Measurements from ENCODE around the gene LRRC46. TPM values are rescaled to one million over a fixed set of nuclear protein-coding genes. Genes with fewer than 3 reads are reported as not detected.

The LRRC46 gene
- total and polyA plus RNA-seq, 10 of the 15 experiments (the other 5 are each of a cell fraction or from before 2014, with no cell fraction given): 0.15 to 1.8 (median 0.38) TPM; not detected in 1

DNA sequence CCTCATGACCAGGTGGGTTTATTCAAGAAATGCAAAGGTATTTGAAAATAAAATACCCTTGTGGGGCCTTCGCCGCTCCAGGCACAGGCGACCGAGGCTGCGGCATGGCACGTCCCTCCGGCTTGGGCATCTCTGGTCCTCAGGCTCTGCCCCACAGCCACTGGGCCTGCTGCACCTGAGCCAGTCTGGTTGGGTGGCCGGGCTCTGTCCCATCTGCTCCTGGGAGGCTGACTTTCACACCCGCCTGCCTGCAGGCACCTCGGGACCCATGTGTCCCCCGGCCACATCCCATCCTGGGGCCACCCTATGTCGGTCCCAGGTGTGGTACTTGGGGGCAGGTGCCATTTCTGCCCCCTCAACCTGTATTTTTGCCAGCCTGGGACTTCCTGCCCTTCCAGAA, 30.8 kb upstream of the LRRC46 start:
- in situ Hi-C loops (cut with MboI) (loop anchor here (10.0 kb wide), 1 partner anchor 106 kb away; the partner anchor contains the start of gene TBKBP1), intact Hi-C loops (cut with micrococcal nuclease; ENCODE audit: unreplicated experiment) (no loop called here)
- ChIA-PET POLR2A (interaction anchor here (0.6 kb wide), 1 partner anchor 9 kb away, joined by 6 read pairs; no protein-coding TSS in a partner anchor), RAD21 (ENCODE audit: unreplicated experiment) (interaction anchor here (1.0 to 2.1 kb wide), 5 partner anchors 23 to 137 kb away, joined by 3 to 8 read pairs (median 5); no protein-coding TSS in a partner anchor), CTCF (interaction anchor here (0.6 to 2.1 kb wide), 7 partner anchors 68 to 218 kb away, joined by 3 to 17 read pairs (median 5); partner anchors contain the start of gene TBX21), SMC1A (ENCODE audit: uncharacterized antibody, unreplicated experiment) (interaction anchor here (1.9 kb wide), 1 partner anchor 136 kb away, joined by 8 read pairs; no protein-coding TSS in a partner anchor)
- Histone ChIP-seq H3K27me3 (replicated peaks in 1 of 2; ENCODE audit: control insufficient read depth in 2 of 2, insufficient read depth in 2 of 2, low read length in 1 of 2) (no peaks in the 10 kb centered on the region), H3K27ac (ENCODE audit: control insufficient read depth, insufficient read depth) (no peak overlapping the region), H3K4me2 (ENCODE audit: control insufficient read depth, insufficient read depth) (no peak overlapping the region), H3K4me3 (no peak overlapping the region), H4K20me1 (ENCODE audit: control insufficient read depth, insufficient read depth) (no peaks in the 10 kb centered on the region), H3K9ac (ENCODE audit: control insufficient read depth, insufficient read depth, low read length) (no peak overlapping the region), H3K79me2 (ENCODE audit: control insufficient read depth, insufficient read depth, low read length) (no peaks in the 10 kb centered on the region), H2AFZ (ENCODE audit: control insufficient read depth, low read depth, low read length) (no peak overlapping the region), H3K4me1 (ENCODE audit: control insufficient read depth, insufficient read depth, low read length) (no peaks in the 10 kb centered on the region), H3K36me3 (ENCODE audit: control insufficient read depth in 2 of 2, insufficient read depth in 2 of 2, low read length in 1 of 2) (no peaks in the 10 kb centered on the region), H3K9me3 (replicated peaks; ENCODE audit: control insufficient read depth, insufficient read depth, low read length) (no peaks in the 10 kb centered on the region)
- DNase-seq (ENCODE audit: low read depth, low spot score): no peak
- FAIRE-seq: no peak
- TF ChIP-seq PAX5 (IDR thresholded peaks at IDR 0.05; ENCODE audit: borderline replicate concordance, low read depth, low read length) (no peak), NFIC (IDR thresholded peaks at IDR 0.05; ENCODE audit: low read depth, low read length) (no peak), CEBPB (IDR thresholded peaks at IDR 0.05; ENCODE audit: borderline replicate concordance in 1 of 2, low read depth in 2 of 2, low read length in 2 of 2) (no peak), NR2C2 (IDR thresholded peaks at IDR 0.05; ENCODE audit: borderline replicate concordance, control insufficient read depth, insufficient read length, low read depth) (no peak), DPF2 (IDR thresholded peaks at IDR 0.05) (no peak), CHD2 (IDR thresholded peaks at IDR 0.05; ENCODE audit: borderline replicate concordance, low read depth, low read length) (no peak), BMI1 (IDR thresholded peaks at IDR 0.05; ENCODE audit: borderline replicate concordance) (no peak), SPI1 (IDR thresholded peaks at IDR 0.05; ENCODE audit: borderline replicate concordance, insufficient read depth, low read depth, low read length) (no peak), POLR2AphosphoS5 (IDR thresholded peaks at IDR 0.05; ENCODE audit: low read length) (no peak), TAF1 (IDR thresholded peaks at IDR 0.05; ENCODE audit: borderline replicate concordance, low read depth, low read length) (no peak), FOXK2 (IDR thresholded peaks at IDR 0.05) (no peak), KLF5 (IDR thresholded peaks at IDR 0.05; ENCODE audit: partially characterized antibody) (no peak)
- TF ChIP-seq, protein P1, sequence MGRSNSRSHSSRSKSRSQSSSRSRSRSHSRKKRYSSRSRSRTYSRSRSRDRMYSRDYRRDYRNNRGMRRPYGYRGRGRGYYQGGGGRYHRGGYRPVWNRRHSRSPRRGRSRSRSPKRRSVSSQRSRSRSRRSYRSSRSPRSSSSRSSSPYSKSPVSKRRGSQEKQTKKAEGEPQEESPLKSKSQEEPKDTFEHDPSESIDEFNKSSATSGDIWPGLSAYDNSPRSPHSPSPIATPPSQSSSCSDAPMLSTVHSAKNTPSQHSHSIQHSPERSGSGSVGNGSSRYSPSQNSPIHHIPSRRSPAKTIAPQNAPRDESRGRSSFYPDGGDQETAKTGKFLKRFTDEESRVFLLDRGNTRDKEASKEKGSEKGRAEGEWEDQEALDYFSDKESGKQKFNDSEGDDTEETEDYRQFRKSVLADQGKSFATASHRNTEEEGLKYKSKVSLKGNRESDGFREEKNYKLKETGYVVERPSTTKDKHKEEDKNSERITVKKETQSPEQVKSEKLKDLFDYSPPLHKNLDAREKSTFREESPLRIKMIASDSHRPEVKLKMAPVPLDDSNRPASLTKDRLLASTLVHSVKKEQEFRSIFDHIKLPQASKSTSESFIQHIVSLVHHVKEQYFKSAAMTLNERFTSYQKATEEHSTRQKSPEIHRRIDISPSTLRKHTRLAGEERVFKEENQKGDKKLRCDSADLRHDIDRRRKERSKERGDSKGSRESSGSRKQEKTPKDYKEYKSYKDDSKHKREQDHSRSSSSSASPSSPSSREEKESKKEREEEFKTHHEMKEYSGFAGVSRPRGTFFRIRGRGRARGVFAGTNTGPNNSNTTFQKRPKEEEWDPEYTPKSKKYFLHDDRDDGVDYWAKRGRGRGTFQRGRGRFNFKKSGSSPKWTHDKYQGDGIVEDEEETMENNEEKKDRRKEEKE (IDR thresholded peaks at IDR 0.05): no peak
- WGBS (ENCODE audit: insufficient coverage, insufficient replicate concordance, low lambda C conversion rate, missing lambda C conversion rate): 53% methylated on average over 12 of the region's 12 CpGs
- BruUV-seq (replicated peaks): no TSS peak
- no peak for ATAC-seq
